ENCODE data around the gene ECM1.
A peak's percentile ranks its signal among the peaks of the same experiment; 100 is the strongest.

The ECM1 gene

GRCh38 chr1:150507912-150508864, at the start of gene ECM1:
Gene ECM1 (plus strand): TSS chr1:150508109. CDS start chr1:150508210, 101 bp downstream.
- DNase-seq = no peak

GRCh38 chr1:150464422-150464826, 43.5 kb upstream of the ECM1 start:
- peak; percentile 66 for DNase-seq

- no peak for DNase-seq
These were observed 40.9 kb upstream of the ECM1 start for GRCh38 chr1:150466964-150467363.

- no peak for DNase-seq
These were observed 38.6 kb upstream of the ECM1 start for GRCh38 chr1:150469291-150469690.

- DNase-seq = no peak
These were observed 35.2 kb upstream of the ECM1 start for GRCh38 chr1:150472601-150473200.

GRCh38 chr1:150473659-150474058, 34.2 kb upstream of the ECM1 start:
- no peak for DNase-seq

- no peak for DNase-seq
These were observed 33.0 kb upstream of the ECM1 start for GRCh38 chr1:150474869-150475268.

GRCh38 chr1:150476754-150477153, 31.2 kb upstream of the ECM1 start:
- no peak for DNase-seq

- DNase-seq = no peak
These were observed 30.6 kb upstream of the ECM1 start for GRCh38 chr1:150477320-150477719.

GRCh38 chr1:150477733-150478132, 30.2 kb upstream of the ECM1 start:
- DNase-seq = no peak

GRCh38 chr1:150479370-150479769, 28.5 kb upstream of the ECM1 start:
- DNase-seq = no peak

GRCh38 chr1:150479927-150480352, 28.0 kb upstream of the ECM1 start:
- no peak for DNase-seq

GRCh38 chr1:150484431-150484830, 23.5 kb upstream of the ECM1 start:
- DNase-seq = no peak

GRCh38 chr1:150484861-150485260, 23.0 kb upstream of the ECM1 start:
- no peak for DNase-seq

- DNase-seq = peak; percentile 91
These were observed 20.7 kb upstream of the ECM1 start, which contains the start of gene TARS2 for GRCh38 chr1:150486966-150487762. Gene TARS2 (plus strand): TSS chr1:150487419. CDS start chr1:150487451, 32 bp downstream.

- no peak for DNase-seq
These were observed 20.2 kb upstream of the ECM1 start for GRCh38 chr1:150487763-150488115.

GRCh38 chr1:150493175-150493574, 14.7 kb upstream of the ECM1 start:
- DNase-seq = no peak

- no peak for DNase-seq
These were observed 9.6 kb upstream of the ECM1 start for GRCh38 chr1:150498342-150498741.

GRCh38 chr1:150505431-150505830, 2.5 kb upstream of the ECM1 start:
- DNase-seq = no peak

- no peak for DNase-seq
These were observed 1.1 kb downstream of the ECM1 start for GRCh38 chr1:150508982-150509381.

- no peak for DNase-seq
These were observed 3.6 kb downstream of the ECM1 start for GRCh38 chr1:150511551-150511950.

- DNase-seq = no peak
These were observed 4.2 kb downstream of the ECM1 start for GRCh38 chr1:150511985-150512660.

GRCh38 chr1:150512846-150513245, 4.9 kb downstream of the ECM1 start:
- DNase-seq = no peak
